ENCODE measurements around the gene ADGRF1.
"Not testable (repeated sequence)": the region's sequence is repeated elsewhere in the genome, so short reads cannot be mapped to it uniquely, and the experiment has no call there.

Gene ADGRF1

DNA sequence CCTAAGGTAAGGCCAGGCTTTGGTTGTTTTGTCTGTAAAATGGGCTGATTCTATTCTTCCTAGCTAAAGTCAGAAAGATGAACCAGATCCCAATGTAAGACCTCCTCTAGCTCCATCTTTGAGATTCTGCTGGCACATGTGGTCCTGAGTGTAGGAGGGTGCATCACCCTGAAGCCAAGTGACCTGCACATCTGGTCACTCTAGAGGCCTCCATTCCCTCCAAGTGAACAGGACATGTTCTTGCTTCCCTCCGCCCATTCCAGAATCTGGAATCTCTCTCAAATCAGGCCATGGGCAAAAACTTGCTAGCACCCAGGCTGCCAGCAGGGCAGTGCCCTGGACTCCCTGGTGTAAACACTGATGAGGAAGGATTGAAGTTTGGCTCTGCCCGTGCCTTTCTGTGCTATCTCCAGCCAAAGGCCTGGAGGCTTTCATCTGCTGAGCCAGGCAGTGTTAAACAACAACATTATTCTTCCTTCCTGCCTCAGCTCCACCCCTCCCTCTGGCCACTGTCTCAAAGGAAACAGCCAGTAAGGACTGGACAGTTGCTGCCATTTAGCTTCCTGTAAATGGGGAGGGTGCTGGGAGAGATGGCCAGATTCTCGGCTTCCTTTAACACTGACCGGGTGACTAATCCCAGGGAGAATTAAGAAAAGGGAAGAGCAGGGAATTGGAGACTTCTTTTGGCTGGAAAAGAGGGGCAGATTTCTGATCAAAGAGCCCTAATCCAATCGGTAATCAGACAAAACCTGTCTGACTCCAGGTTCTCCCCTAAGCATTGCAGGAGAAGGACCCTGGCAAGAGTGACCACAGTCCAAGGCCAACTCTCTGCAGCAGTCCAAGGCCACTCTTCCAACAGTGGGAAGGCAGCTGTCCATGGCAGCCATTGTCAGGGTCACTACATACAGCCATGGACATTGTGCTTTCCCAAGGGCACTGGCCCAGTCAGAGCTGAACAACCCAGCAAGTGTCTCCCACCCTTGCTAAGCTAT is 19.5 kb upstream of the ADGRF1 start:
- DNase-seq (ENCODE audit: low read depth in 1 of 2, low spot score in 1 of 2), result no peak

DNA sequence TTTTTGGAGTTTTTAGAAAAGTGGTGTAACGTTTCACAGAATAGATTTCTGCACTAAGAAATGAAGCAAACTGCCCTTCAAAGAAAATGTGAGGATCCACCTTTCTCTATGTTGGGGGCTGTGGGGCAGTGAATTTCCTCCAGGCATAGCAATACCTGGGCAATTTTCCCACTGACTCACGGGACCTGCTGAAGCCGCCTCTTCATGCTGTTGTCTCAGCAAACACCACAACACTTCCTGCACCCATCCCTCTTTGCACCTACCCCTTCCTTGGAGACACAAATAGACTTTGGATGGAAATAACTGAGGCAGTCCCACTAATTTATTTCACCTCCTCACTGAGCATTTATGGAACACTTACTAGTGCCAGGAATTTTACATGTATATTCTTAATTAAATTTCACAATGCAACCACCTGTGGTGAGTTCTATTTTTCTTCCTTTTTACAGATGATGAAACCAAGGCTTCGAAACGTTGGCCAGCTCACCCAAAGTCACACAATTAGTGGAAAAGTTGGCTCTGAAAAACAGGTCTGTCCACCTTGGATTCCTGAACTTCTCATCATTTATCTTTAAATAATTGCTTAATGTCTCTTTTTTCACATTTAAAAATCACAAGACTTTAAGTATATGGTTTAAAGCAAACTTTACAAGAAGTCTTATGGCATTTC is 17.2 kb upstream of the ADGRF1 start:
- no peak for DNase-seq (ENCODE audit: low read depth in 1 of 2, low spot score in 1 of 2)

DNA sequence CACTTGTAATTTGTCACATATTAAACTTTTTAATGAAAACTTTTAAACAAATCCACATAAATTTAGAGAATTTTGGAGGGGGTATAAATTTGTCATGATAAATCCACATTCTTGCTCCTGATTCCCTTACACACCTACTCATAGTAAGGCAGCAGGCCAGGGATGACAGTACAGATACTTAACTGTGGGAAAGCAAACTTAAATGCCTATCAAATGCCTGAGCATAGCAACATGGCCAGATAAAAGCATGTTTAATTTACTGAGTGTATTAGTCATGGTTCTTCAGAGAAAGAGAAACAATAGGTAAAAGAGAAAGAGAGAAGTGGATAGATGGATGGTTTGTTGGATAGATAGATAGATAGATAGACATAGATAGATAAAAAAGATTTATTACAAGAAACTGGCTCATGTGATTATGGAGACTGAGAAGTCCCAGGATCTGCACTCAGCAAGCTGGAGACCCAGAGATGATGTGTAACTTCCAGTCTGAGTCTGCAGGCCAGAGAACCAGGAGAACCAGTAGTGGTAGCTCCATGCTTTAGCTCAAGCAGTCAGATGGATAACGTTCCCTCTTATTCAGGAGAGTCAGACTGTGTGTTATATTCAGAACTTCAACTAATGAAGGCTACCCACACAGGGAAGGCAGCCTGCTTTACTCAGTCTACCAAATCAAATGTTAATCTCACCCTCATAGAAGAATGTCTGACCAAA is 15.9 kb upstream of the ADGRF1 start:
- no peak for DNase-seq (ENCODE audit: low read depth in 1 of 2, low spot score in 1 of 2)

DNA sequence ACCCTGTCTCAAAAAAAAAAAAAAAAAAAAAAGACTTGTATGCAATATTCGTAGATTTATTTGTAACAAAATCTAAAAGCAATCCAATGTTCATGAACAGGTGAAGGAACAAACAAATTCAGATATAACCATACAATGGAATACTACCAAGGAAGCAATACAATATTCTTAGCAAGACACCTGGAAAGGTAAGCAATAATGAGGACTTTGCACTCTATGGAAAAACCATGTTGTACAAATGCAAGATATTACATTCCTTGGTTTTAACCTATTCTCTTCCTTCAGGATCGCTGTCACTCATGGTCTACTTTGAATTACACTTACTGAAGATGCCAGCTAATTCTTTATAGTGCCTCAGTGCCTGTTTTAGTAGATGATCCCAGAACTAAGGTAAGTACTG is 14.7 kb upstream of the ADGRF1 start:
- no peak for DNase-seq (ENCODE audit: low read depth in 1 of 2, low spot score in 1 of 2)

DNA sequence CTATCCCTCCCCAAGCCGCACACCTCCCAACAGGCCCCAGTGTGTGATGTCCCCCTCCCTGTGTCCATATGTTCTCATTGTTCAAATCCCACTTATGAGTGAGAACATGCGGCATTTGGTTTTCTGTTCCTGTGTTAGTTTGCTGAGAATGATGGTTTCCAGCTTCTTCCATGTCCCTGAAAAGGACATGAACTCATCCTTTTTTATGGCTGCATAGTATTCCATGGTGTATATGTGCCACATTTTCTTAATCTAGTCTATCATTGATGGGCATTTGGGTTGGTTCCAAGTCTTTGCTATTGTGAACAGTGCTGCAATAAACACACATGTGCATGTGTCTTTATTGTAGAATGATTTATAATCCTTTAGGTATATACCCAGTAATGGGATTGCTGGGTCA is 12.2 kb upstream of the ADGRF1 start:
- not testable (repeated sequence) for DNase-seq (ENCODE audit: low read depth in 1 of 2, low spot score in 1 of 2)

DNA sequence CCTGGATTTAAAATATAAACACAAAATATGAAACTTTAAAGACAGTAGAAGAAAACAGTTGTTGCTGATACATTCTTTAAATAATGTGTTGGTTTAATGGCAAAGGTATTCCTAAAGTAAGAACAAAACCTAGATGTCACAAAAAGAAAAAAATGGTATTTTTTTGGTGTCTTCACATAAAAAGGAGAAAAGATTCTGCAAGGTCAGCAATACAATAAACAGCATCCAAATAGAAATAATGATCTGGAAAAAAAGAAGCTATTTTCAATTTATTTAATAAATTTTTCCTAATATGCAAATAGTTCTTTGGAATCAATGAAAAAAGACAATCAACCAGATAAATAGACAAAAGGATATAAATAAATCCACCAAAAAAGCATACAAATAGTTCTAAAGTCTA is 6.5 kb upstream of the ADGRF1 start:
- DNase-seq (ENCODE audit: low read depth in 1 of 2, low spot score in 1 of 2), result no peak

DNA sequence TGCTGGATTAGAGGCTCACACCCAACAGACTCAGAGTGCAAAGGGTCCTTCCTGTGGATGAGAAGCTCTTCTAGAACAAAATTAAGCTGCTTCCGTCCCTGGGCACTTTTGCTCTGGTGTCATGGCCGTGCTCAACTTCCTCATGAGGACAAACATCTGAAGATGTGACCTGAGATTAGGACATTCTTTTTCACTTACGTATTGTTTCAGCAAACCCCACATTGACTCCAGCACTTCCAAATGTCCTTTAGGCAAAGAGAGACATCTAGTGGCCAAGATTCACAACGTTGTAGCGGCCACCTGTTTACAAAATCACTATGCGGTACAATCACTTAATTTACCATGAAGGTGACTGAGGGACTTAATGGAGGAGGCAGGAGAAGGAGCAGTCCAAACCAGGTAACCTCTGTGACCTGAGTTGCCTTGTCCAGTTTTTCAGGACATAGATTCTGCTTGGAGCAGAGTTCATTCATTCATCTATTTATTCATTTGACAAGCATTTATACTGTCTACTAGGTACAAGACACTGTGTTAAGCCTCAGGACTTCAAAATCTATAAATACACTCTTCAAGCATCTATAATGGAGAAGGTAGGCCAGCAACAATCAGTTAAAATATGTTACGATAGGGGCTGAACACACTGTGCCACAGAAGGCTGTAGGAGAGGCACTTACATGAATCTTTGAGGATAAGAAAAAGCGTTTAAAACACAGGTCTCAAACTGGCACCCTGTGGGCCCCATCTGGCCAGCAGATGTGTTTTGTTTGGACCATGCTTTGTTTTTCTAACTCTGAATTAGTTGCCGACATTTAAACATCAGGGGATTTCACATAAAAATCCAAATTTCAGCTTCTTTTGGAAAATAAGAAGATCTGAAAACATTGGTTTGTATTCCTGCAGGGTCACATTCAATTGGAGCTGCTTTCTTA is 5.6 kb upstream of the ADGRF1 start:
- peak in 1 of 2 donors; percentile 9 for DNase-seq (ENCODE audit: low read depth in 1 of 2, low spot score in 1 of 2)

DNA sequence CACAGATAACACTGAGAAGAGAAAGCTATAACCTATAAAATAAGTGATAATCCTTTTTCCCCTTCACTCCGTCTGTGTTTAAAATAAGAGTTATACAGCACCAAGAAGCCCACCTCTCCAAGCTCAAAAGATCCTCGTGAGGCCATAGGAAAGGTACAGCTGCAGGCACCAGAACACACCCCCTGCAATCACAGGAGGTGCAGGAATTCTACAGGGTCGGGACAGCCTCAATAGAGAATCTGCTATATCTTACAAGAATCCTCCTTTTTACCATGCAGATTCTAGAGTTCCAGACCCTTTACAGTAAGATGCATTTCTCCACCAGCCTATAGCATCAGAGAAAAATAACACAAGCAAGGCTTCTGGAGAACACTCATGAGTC is 5.0 kb upstream of the ADGRF1 start:
- no peak for DNase-seq (ENCODE audit: low read depth in 1 of 2, low spot score in 1 of 2)

DNA sequence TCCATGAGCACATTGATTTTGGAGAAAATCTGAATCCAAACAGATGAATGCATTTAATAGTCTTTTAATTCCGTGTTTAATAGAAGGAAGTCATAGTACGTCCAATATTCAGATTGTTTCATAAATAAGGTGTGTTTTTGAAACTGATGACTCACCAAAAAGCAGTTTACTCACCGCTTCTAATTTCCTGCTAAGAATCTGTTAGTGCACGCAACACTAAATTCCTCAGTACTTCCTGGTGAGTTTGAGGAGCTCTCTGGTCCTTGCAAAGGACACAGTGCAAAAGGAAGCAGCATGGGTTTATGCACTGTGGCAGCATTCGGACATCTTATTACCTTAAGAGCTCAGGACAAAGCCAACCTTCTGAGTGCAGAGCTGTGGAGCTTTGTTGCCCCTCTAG is 2.3 kb upstream of the ADGRF1 start:
- DNase-seq (ENCODE audit: low read depth in 1 of 2, low spot score in 1 of 2), result no peak

DNA sequence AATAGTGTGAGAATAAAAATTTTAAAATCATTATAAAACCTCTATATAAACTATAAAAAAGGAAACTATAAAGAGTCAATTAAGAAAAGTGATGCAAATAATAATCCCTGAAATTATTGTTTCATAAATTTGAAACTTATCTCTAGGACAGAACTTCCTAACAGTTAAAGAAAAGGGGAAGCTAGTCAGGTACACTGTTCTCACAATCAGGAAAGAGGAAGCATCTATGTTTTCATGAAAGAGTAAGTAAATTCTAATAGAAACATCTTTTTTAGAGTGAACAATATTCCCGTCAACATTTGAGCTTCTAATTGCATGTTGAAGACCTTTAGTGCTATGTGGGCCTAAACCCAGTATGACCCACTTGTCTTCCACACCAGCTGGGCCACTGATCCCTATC is 1.2 kb upstream of the ADGRF1 start:
- DNase-seq (ENCODE audit: low read depth in 1 of 2, low spot score in 1 of 2), result no peak

DNA sequence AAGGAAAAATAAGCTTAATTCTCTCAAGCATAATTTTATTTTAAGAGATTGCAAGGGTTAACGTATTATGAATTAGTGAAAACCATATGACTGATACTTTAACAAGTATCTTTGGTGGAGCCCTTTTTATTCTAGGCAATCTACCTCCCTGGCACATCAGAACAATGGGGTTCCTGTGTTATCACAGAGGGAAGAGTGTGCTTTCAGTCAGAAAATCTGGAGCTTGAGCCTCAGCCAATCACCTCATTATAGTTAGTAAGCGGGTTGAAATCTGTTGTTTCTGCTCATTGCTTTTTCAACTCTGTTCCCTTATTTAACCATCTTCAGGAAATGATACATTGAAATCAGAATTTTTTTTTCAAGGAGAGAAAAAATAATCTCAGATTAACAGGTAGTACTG is 391 bp downstream of the ADGRF1 start:
- no peak for DNase-seq (ENCODE audit: low read depth in 1 of 2, low spot score in 1 of 2)

DNA sequence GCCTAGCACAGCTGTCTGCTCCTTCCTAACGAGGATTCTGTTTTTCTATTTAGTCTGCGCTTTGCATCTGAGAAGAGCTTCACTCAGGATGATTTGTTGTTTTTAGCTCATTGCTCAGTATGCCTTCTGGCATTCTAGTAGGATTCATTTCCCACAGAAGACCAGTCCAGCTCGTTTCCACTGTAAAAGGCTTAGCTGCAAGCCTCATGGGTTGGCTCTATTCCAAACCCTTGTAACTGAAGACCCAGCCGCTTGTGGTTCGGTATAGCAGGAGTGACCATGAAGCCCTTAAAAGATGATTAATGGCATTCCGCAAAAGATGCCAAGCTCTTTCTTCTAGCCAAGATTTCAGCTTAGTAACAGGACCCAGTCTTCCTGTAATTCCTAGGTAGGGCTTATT is 7.2 kb downstream of the ADGRF1 start:
- no peak for DNase-seq (ENCODE audit: low read depth in 1 of 2, low spot score in 1 of 2)

DNA sequence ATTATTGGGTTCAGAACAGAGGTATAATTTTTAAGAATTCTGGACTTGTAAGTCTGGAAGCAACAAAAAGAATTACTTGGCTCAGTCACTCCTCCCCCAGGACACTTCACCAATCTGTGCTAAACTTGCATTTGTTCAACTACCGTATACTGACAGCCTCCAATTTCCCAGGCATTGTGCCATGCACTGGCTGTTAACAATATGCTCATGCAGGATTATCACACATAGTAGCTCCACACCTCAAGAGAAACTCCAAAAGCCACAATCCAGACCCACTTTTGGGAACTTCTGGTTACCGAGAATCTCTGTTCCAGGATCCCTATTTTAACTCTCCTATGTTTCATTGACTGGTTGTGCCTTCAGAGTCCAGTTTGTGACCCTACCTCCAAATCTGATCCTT is 7.7 kb downstream of the ADGRF1 start:
- DNase-seq (ENCODE audit: low read depth in 1 of 2, low spot score in 1 of 2), result no peak

DNA sequence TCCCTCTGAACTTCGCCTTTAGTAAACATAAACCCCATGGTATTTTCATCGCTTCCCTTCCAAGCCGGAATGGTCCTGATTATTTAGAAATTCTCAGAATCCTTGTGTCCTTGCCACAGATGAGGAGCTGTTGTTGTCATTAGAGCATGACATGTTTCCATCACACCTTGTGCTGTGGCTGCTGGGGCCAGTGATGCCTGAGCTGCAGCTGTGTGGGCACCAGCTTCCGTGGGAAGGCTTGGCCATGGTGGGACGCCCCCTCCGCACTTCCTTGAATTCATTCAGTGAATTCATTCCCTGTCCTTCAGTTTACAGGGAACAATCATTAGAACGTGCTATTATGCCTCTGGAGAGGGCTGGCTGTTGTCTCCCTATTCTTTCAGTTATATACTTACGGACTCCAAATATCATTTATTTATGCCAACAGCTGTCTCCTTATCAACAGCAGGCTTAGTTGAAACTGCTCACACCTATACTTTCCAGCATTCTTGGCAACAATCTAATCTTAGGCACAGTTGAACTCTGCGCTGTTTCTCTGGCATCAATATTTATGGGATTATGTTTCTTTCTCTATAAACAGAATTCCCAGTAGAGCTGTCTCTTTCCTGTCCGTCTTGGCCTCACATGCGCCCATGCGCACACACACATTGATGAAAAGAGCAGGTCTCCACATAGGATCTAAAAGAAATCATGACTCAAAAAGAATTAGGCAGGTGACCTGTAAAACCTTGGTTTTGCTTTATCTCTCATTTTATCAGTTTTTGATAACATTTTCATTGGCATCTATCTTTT is 9.0 kb downstream of the ADGRF1 start:
- DNase-seq (ENCODE audit: low read depth in 1 of 2, low spot score in 1 of 2), result no peak

DNA sequence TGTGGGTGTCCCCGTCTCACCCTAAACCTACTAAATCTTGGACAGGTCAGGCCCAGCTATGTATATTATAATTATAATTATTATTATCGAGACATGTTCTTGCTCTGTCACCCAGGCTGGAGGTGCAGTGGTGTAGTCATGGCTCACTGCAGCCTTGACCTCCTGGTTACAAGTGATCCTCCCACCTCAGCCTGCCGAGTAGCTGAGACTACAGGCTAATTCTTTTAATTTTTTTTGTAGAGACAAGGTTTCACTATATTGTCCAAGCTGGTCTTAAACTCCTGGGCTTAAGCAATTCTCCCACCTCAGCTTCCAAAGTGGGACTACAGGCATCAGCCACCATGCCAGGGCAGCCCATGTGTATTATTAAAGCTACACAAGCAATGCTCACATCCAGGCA is 10.5 kb downstream of the ADGRF1 start:
- DNase-seq (ENCODE audit: low read depth in 1 of 2, low spot score in 1 of 2), result no peak

DNA sequence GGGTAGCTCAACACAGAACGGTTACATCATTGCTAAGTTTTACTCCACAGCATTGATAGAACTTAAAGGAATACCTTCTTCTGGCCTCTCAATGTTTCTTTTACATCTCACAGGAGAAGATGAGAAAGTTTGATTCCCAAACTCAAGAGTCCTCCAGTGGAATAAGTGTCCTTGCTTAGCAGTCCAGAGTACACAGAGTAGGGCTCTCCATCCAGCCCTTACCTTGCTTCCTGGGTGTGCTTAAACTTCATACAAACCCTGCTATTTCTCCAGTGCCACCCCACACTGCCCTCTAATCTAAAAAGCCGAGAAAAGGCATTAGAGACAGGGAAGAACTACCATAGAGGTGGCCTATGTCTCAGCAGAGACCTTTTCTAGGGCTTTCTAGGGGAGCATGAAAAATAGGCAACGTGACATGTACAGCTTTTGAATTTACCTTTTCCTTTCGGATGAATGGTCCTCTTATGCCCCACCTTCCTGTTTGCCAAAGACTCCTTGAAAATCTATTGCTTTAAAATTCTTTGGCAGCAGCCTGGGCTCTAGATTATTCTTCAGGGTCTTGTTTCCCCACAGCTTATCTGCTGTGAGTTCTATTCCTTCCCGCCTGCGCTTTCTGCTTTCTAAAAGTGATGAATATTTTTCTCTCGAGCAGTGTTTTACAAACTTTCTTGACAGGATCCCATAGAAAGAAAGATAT is 12.1 kb downstream of the ADGRF1 start:
- DNase-seq (ENCODE audit: low read depth in 1 of 2, low spot score in 1 of 2), result no peak

DNA sequence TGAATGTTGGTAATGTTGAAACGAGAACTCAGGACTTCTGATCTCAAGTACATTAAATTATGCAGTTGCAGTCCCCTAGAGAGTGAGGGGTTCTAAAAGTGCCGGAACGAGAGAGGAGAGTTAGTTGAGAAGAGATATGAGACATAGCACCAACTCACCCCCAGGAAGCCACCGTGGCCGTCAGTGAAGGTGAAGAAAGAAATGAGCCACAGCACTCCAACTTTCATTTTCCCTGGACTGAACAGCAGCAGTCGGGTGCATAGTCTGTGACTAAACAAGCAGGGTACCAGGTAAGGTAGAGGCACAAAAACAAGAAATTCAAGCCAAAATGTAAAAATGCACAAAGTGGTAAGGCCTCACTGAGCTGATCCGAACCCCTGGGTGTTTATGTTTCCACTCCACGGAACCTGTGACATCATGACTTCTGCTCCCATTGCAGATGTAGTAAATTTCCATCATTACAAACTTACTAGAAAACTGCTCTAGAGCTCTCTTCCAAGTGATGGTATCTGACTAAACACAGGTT is 13.2 kb downstream of the ADGRF1 start:
- DNase-seq (ENCODE audit: low read depth in 1 of 2, low spot score in 1 of 2), result no peak

DNA sequence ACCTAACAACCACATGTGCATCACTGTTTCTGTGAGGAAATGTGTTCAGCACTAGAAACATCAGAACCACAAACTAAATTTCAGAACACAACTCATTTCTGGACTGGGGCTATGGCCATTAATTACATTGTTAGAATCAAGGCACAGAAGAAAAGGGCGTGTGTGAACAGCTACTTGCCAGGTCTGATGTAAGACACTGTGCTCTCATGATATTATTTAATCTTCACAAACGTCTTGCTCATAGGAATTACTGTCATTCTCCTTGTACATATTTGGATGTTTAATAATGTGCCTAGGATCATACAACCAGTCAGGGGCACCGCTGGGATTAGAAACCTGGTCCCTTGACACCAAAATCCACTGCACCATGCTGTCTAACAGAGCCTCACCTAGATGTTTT is 14.8 kb downstream of the ADGRF1 start:
- no peak for DNase-seq (ENCODE audit: low read depth in 1 of 2, low spot score in 1 of 2)

DNA sequence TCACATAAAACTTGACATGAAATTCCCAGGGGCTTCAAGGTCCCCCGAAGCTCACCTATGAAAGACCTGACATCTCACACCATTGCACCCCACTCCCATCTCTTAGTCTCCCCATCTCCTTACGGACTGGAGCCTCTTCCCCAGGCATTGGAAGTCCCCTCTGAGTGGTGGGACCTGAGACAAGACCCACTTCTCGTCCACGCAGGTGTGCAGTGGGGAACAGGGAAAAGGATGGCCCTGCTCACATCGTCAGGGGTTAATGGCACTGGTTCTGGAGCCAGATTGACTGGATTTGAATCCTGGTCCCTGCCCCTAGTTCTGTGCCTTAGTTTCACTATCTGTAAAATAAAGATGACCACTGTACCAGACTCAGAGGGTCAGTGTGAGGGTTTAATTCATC is 15.5 kb downstream of the ADGRF1 start:
- DNase-seq (ENCODE audit: low read depth in 1 of 2, low spot score in 1 of 2), result no peak

Data from activated CD4-positive, alpha-beta T cell treated with anti-CD3 and anti-CD28 coated beads, Interleukin-2, amount 50 U/mL, for 24 hours (primary cell).